ENCODE results near the gene GATB. TPM values are rescaled to one million over a fixed set of nuclear protein-coding genes. Genes with fewer than 3 reads are reported as not detected.

Gene GATB
- total RNA-seq, 1 donor from 2014 or later, result 11.1 TPM

DNA sequence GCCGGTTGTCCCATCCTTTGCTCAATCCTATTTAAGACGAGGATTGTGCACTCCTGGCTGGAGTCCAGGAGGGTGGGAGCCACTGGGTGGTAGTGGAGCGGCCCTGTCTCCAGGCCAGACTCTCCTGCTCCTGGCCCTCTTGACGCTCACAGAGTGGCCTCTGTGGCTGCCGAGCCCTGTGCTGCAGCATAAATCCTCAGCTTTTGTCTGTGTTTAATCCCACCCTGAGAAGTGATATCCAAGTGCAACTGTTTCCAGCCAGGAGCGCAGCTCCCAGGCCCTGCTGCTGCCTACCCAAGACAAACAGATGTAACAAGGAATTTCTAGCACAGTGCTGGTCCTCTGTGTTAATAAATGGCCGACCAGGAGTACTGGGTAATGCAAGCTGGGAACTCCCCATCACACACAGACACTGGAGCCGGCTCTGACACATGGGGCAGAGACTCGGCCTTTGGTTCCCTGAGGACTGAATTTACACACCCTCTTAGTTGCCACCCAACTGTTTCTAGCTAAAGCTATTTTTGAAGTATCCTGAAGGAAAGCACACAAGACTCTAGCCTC is 85.3 kb downstream of the GATB start:
- DNase-seq (ENCODE audit: low read depth), result peak; percentile 29
- no peak for FAIRE-seq

DNA sequence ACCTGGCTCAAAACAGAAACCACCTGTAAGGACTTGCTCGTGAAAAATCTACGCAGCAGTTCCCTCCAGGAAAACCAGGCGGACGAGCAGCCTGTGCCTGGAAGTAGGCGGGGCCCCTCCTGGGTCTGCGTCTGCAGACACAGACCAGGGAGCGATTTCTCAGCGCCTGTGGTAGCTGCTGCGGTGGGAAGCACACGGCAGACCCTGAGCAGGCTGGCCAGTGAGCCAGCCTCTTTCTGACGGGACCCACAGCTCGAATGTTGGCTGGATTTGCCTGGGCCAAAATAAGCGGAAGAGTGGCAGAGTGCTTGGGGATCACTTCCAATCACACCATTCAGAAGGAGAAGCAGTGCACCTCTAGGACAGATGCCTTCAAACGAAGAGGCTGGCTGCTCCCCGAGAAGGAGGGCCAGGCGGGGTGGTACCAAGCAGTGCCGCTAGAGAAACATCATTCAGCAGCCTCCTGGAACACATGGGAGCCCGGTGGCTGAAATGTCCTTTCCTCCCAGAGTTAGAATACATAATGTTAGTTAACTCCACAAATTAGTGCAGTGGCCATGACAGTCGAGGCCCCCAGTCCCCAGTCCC is 85.9 kb downstream of the GATB start:
- FAIRE-seq (no peak), DNase-seq (ENCODE audit: low read depth) (peak; percentile 83)
- TF ChIP-seq, protein P1, sequence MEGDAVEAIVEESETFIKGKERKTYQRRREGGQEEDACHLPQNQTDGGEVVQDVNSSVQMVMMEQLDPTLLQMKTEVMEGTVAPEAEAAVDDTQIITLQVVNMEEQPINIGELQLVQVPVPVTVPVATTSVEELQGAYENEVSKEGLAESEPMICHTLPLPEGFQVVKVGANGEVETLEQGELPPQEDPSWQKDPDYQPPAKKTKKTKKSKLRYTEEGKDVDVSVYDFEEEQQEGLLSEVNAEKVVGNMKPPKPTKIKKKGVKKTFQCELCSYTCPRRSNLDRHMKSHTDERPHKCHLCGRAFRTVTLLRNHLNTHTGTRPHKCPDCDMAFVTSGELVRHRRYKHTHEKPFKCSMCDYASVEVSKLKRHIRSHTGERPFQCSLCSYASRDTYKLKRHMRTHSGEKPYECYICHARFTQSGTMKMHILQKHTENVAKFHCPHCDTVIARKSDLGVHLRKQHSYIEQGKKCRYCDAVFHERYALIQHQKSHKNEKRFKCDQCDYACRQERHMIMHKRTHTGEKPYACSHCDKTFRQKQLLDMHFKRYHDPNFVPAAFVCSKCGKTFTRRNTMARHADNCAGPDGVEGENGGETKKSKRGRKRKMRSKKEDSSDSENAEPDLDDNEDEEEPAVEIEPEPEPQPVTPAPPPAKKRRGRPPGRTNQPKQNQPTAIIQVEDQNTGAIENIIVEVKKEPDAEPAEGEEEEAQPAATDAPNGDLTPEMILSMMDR (IDR thresholded peaks at IDR 0.05; ENCODE audit: insufficient read depth, low read length, severe bottlenecking), result peak; percentile 32
- H3K4me3 ChIP-seq (ENCODE audit: low read depth, low read length), result no peak overlapping the region
- no peaks in the 10 kb centered on the region for H3K27me3 ChIP-seq (ENCODE audit: control insufficient read depth, insufficient read depth, low read length)
- no peaks in the 10 kb centered on the region for H3K36me3 ChIP-seq (ENCODE audit: control insufficient read depth, insufficient read depth, low read length)

More for the DNA sequence above, 85.3 kb downstream of the GATB start:
- Histone ChIP-seq H3K36me3 (ENCODE audit: control insufficient read depth, insufficient read depth, low read length) (no peaks in the 10 kb centered on the region), H3K27me3 (ENCODE audit: control insufficient read depth, insufficient read depth, low read length) (no peaks in the 10 kb centered on the region), H3K4me3 (ENCODE audit: low read depth, low read length) (no peak overlapping the region)
- TF ChIP-seq, protein P1 (IDR thresholded peaks at IDR 0.05; ENCODE audit: insufficient read depth, low read length, severe bottlenecking), result no peak

DNA sequence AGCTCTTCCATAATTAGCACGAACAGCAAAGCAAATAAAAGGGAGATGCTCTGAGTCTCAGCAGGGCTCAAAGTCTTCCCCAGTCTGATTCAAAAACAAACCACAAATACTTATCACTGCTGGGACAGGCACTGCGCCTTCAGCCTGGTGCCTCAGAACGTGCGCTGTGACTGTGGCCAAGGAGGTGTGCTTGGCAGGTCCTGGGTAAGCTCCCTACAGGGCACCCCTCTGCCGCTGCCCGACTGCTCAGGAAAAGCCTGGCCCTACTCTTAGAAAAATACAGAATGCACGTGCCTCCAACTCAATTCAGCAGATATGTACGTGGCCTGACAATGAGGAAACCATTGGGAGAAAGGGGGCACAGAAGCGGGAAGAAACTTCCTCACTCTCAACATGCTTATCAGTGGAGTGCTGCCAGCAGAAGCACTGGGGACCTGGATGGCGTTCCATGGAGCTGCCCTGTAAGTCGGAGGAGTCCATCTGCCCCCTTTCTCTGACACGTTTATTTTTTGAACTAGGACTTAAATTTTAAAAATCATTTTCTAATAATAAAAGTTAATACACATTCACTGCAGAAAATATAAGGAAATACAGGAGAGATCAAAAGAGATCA is 86.8 kb downstream of the GATB start:
- TF ChIP-seq, protein P1 (IDR thresholded peaks at IDR 0.05; ENCODE audit: insufficient read depth, low read length, severe bottlenecking), result no peak
- H3K36me3 ChIP-seq (ENCODE audit: control insufficient read depth, insufficient read depth, low read length), result peaks cover 2% of the 10 kb centered on the region
- no peak overlapping the region for H3K4me3 ChIP-seq (ENCODE audit: low read depth, low read length)
- no peaks in the 10 kb centered on the region for H3K27me3 ChIP-seq (ENCODE audit: control insufficient read depth, insufficient read depth, low read length)
- DNase-seq (ENCODE audit: low read depth), result peak; percentile 10
- no peak for FAIRE-seq

DNA sequence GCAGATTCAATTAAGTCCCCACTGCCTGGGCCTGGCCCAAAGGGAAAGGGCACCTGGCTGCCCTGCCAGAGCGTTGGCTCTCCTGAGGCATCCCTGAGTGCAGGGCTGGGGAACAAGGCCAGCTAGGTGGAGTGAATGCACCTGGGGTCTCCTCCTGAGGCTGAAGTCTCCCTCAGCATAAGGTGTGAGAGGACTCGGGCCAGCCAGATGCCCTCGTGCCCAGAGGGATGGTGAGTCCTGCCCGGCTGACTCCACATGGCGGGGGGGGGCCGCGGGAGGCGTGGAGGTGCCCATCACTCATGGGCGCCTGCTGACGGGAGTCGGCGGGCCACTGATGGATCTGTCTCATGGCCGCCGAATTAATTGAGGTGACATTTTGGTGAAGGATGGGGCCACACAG is 87.8 kb downstream of the GATB start:
- FAIRE-seq (no peak), DNase-seq (ENCODE audit: low read depth) (no peak)
- TF ChIP-seq, protein P1 (IDR thresholded peaks at IDR 0.05; ENCODE audit: insufficient read depth, low read length, severe bottlenecking), result no peak
- Histone ChIP-seq H3K27me3 (ENCODE audit: control insufficient read depth, insufficient read depth, low read length) (no peaks in the 10 kb centered on the region), H3K4me3 (ENCODE audit: low read depth, low read length) (no peak overlapping the region), H3K36me3 (ENCODE audit: control insufficient read depth, insufficient read depth, low read length) (peaks cover 2% of the 10 kb centered on the region)

DNA sequence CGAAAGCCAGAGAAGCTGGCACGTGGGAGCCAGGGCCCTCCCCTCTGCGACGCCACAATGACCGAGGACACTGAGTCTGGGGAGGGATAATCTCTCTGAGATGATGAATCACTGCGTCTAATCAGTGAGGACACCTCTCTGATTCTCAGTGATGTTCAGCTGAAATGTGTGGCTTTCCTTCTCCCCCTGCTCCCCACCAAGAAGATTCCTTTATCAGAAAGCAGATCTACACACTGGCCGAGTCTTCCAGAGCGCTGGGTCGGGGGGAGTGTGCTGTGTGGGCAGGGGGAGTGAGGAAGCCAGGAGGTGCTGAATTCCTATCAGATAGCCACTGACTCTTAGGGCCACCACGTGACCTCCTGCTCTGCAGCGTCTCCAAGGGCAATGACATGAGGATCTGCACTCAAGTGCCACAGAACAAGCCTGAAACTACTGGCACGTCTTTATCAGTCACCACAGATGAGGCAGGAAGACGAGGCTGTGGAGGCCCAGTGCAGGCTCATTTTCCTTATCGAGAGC is 89.2 kb downstream of the GATB start:
- Histone ChIP-seq H3K27me3 (ENCODE audit: control insufficient read depth, insufficient read depth, low read length) (no peaks in the 10 kb centered on the region), H3K36me3 (ENCODE audit: control insufficient read depth, insufficient read depth, low read length) (peaks cover 2% of the 10 kb centered on the region), H3K4me3 (ENCODE audit: low read depth, low read length) (no peak overlapping the region)
- DNase-seq (ENCODE audit: low read depth) (no peak), FAIRE-seq (no peak)
- TF ChIP-seq, protein P1 (IDR thresholded peaks at IDR 0.05; ENCODE audit: insufficient read depth, low read length, severe bottlenecking), result no peak
